CD4-positive, alpha-beta T cell treated with Interferon gamma for 1 hour (primary cell): ENCODE measurements around the gene IL15.
"Not testable (repeated sequence)": the region's sequence is repeated elsewhere in the genome, so short reads cannot be mapped to it uniquely, and the experiment has no call there.

Source experiments
- DNase-seq: peaks from one replicate; pipeline ENCODE4 v3.0.0-alpha.2; 2020

The IL15 gene

GRCh38 chr4:141652161-141652778, 15.9 kb downstream of the IL15 start:
- DNase-seq, result no peak

GRCh38 chr4:141654098-141654497, 17.7 kb downstream of the IL15 start:
- no peak for DNase-seq

- no peak for DNase-seq
Measured at GRCh38 chr4:141656031-141656430, 19.6 kb downstream of the IL15 start.

GRCh38 chr4:141657550-141658250, 21.3 kb downstream of the IL15 start:
- DNase-seq, result no peak

- no peak for DNase-seq
Measured at GRCh38 chr4:141658309-141658708, 21.9 kb downstream of the IL15 start.

GRCh38 chr4:141659539-141659938, 23.2 kb downstream of the IL15 start:
- DNase-seq, result no peak

- no peak for DNase-seq
Measured at GRCh38 chr4:141660880-141661279, 24.5 kb downstream of the IL15 start.

- no peak for DNase-seq
Measured at GRCh38 chr4:141668200-141668910, 32.0 kb downstream of the IL15 start.

- no peak for DNase-seq
Measured at GRCh38 chr4:141669501-141669900, 33.1 kb downstream of the IL15 start.

- DNase-seq, result no peak
Measured at GRCh38 chr4:141675384-141675783, 39.0 kb downstream of the IL15 start.

GRCh38 chr4:141676087-141676670, 39.8 kb downstream of the IL15 start:
- no peak for DNase-seq

- no peak for DNase-seq
Measured at GRCh38 chr4:141680060-141680459, 43.7 kb downstream of the IL15 start.

- DNase-seq, result no peak
Measured at GRCh38 chr4:141684785-141685184, 48.4 kb downstream of the IL15 start.

GRCh38 chr4:141686146-141686775, 49.9 kb downstream of the IL15 start:
- DNase-seq, result no peak

GRCh38 chr4:141686879-141687278, 50.5 kb downstream of the IL15 start:
- no peak for DNase-seq

- DNase-seq, result not testable (repeated sequence)
Measured at GRCh38 chr4:141689726-141690296, 53.4 kb downstream of the IL15 start.

GRCh38 chr4:141691247-141691646, 54.9 kb downstream of the IL15 start:
- not testable (repeated sequence) for DNase-seq

- no peak for DNase-seq
Measured at GRCh38 chr4:141692081-141692480, 55.7 kb downstream of the IL15 start.

- DNase-seq, result no peak
Measured at GRCh38 chr4:141697116-141697515, 60.7 kb downstream of the IL15 start.

GRCh38 chr4:141702472-141703182, 66.2 kb downstream of the IL15 start:
- DNase-seq, result no peak

- DNase-seq, result no peak
Measured at GRCh38 chr4:141703497-141703896, 67.1 kb downstream of the IL15 start.
